ENCODE results near the gene MRAS. TPM values are rescaled to one million over a fixed set of nuclear protein-coding genes. Genes with fewer than 3 reads are reported as not detected.

The MRAS gene
- total and polyA plus RNA-seq, 2 of the 8 experiments (the other 6 are each of a cell fraction or from before 2014, with no cell fraction given), result 10.6 to 16.2 TPM

DNA sequence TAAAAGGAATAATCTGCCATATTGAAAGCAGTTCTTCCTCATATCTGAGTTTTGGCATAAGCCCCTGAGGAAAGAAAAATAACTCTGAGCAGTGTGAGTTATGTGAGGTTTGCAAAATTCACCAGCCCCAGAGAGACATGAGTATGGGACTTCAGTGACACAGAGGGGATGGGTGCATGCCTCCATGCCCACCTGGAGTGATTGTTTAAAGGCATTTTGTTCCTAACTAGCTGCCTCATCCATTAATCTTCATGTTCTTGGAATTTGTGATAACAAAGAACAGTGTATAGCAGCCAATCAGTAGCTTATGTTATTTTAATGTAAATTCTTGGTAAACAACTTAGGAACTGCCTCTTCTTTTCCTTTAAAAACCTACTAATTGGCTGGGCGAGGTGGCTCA, 74.9 kb downstream of the MRAS start (continued):
- TF ChIP-seq, protein P1, sequence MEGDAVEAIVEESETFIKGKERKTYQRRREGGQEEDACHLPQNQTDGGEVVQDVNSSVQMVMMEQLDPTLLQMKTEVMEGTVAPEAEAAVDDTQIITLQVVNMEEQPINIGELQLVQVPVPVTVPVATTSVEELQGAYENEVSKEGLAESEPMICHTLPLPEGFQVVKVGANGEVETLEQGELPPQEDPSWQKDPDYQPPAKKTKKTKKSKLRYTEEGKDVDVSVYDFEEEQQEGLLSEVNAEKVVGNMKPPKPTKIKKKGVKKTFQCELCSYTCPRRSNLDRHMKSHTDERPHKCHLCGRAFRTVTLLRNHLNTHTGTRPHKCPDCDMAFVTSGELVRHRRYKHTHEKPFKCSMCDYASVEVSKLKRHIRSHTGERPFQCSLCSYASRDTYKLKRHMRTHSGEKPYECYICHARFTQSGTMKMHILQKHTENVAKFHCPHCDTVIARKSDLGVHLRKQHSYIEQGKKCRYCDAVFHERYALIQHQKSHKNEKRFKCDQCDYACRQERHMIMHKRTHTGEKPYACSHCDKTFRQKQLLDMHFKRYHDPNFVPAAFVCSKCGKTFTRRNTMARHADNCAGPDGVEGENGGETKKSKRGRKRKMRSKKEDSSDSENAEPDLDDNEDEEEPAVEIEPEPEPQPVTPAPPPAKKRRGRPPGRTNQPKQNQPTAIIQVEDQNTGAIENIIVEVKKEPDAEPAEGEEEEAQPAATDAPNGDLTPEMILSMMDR (IDR thresholded peaks at IDR 0.05; ENCODE audit: control extremely low read depth in 1 of 3, insufficient read depth in 1 of 3, low read depth in 1 of 3, low read length in 3 of 3), result no peak
- TF ChIP-seq RFX5 (IDR thresholded peaks at IDR 0.05; ENCODE audit: borderline replicate concordance, low read depth, low read length) (no peak), SP1 (IDR thresholded peaks at IDR 0.05; ENCODE audit: low read depth, low read length) (no peak), KDM5A (IDR thresholded peaks at IDR 0.05; ENCODE audit: low read length) (no peak), TAF1 (IDR thresholded peaks at IDR 0.05; ENCODE audit: low read depth, low read length) (no peak)
- TF ChIP-seq, protein P2, sequence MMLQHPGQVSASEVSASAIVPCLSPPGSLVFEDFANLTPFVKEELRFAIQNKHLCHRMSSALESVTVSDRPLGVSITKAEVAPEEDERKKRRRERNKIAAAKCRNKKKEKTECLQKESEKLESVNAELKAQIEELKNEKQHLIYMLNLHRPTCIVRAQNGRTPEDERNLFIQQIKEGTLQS (IDR thresholded peaks at IDR 0.05; ENCODE audit: insufficient read depth, low read depth, low read length), result no peak
- TF ChIP-seq, protein P3, sequence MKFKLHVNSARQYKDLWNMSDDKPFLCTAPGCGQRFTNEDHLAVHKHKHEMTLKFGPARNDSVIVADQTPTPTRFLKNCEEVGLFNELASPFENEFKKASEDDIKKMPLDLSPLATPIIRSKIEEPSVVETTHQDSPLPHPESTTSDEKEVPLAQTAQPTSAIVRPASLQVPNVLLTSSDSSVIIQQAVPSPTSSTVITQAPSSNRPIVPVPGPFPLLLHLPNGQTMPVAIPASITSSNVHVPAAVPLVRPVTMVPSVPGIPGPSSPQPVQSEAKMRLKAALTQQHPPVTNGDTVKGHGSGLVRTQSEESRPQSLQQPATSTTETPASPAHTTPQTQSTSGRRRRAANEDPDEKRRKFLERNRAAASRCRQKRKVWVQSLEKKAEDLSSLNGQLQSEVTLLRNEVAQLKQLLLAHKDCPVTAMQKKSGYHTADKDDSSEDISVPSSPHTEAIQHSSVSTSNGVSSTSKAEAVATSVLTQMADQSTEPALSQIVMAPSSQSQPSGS (IDR thresholded peaks at IDR 0.05; ENCODE audit: low read length), result no peak
